ENCODE data around the gene AKT3. TPM values are rescaled to one million over a fixed set of nuclear protein-coding genes. Genes with fewer than 3 reads are reported as not detected.
A peak's percentile ranks its signal among the peaks of the same experiment; 100 is the strongest.

AKT3 gene
- polyA plus RNA-seq, 3 donors: 0.81 to 1.7 (median 1.4) TPM

- Histone ChIP-seq H3K27me3 (ENCODE audit: control insufficient read depth in 2 of 2, insufficient read depth in 2 of 2, low read length in 2 of 2) (no peaks in the 10 kb centered on the region), H3K4me1 (ENCODE audit: control insufficient read depth in 1 of 2, insufficient read depth in 2 of 2, low read length in 2 of 2) (peaks cover 10 to 55% of the 10 kb centered on the region in 2 donors), H3K4me3 (replicated peaks in 1 of 3; ENCODE audit: low read depth in 2 of 3, low read length in 3 of 3) (peak overlapping the region; percentile 33 to 59 (median 50)), H3K4me2 (replicated peaks; ENCODE audit: extremely low read depth, low read length, poor library complexity, severe bottlenecking) (peak overlapping the region; percentile 59), H3K36me3 (replicated peaks in 1 of 2; ENCODE audit: control insufficient read depth in 1 of 2, insufficient read depth in 2 of 2, low read length in 2 of 2) (no peaks in the 10 kb centered on the region), H3K9me3 (replicated peaks in 1 of 2; ENCODE audit: control insufficient read depth in 1 of 2, insufficient read depth in 1 of 2, low read length in 2 of 2) (no peaks in the 10 kb centered on the region), H3K27ac (ENCODE audit: low read depth in 1 of 2, low read length in 2 of 2) (peak overlapping the region in 1 of 2 donors; percentile 72), H4K20me1 (ENCODE audit: insufficient read depth, low read length) (no peaks in the 10 kb centered on the region), H3K9ac (ENCODE audit: insufficient read depth, low read length, poor library complexity, severe bottlenecking) (peak overlapping the region; percentile 7), H2AFZ (ENCODE audit: insufficient read depth, low read depth, low read length, poor library complexity, severe bottlenecking) (peak overlapping the region; percentile 67), H3K79me2 (ENCODE audit: insufficient read depth, low read length) (peaks cover 26% of the 10 kb centered on the region)
- Mint-ChIP-seq H3K9me3 (peaks cover 0 to 6% (median 1%) of the 10 kb centered on the region in 7 donors), H3K4me3 (peak overlapping the region; percentile 70 to 86), H3K27ac (peak overlapping the region in 6 of 7 donors; percentile 67 to 93 (median 85)), H3K36me3 (peaks cover 3% of the 10 kb centered on the region in 2 donors), H3K4me1 (peaks cover 49% of the 10 kb centered on the region), H3K27me3 (ENCODE audit: low read depth in 3 of 3) (peaks cover 0 to 2% (median 0%) of the 10 kb centered on the region in 3 donors)
- WGBS (ENCODE audit: insufficient coverage): 60% methylated on average over 5 of the region's 10 CpGs
- no peak for DNase-seq
- TF ChIP-seq, protein P1, sequence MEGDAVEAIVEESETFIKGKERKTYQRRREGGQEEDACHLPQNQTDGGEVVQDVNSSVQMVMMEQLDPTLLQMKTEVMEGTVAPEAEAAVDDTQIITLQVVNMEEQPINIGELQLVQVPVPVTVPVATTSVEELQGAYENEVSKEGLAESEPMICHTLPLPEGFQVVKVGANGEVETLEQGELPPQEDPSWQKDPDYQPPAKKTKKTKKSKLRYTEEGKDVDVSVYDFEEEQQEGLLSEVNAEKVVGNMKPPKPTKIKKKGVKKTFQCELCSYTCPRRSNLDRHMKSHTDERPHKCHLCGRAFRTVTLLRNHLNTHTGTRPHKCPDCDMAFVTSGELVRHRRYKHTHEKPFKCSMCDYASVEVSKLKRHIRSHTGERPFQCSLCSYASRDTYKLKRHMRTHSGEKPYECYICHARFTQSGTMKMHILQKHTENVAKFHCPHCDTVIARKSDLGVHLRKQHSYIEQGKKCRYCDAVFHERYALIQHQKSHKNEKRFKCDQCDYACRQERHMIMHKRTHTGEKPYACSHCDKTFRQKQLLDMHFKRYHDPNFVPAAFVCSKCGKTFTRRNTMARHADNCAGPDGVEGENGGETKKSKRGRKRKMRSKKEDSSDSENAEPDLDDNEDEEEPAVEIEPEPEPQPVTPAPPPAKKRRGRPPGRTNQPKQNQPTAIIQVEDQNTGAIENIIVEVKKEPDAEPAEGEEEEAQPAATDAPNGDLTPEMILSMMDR (IDR thresholded peaks at IDR 0.05): no peak
- intact Hi-C loops (cut with micrococcal nuclease): loop anchor here in 1 of 2 donors (5.0 kb wide), 1 partner anchor 34 kb away; no protein-coding TSS in a partner anchor
Measured at GRCh38 chr1:243713470-243714186, 136.4 kb downstream of the AKT3 start.

GRCh38 chr1:243712941-243713340, 137.1 kb downstream of the AKT3 start:
- H3K79me2 ChIP-seq (ENCODE audit: insufficient read depth, low read length): peaks cover 24% of the 10 kb centered on the region
- no peaks in the 10 kb centered on the region for H3K27me3 ChIP-seq (ENCODE audit: control insufficient read depth in 2 of 2, insufficient read depth in 2 of 2, low read length in 2 of 2)
- no peaks in the 10 kb centered on the region for H3K36me3 ChIP-seq (replicated peaks in 1 of 2; ENCODE audit: control insufficient read depth in 1 of 2, insufficient read depth in 2 of 2, low read length in 2 of 2)
- peaks cover 3% of the 10 kb centered on the region in 2 donors for H3K36me3 Mint-ChIP-seq
- TF ChIP-seq, protein P1 (IDR thresholded peaks at IDR 0.05): peak; percentile 52
- peak overlapping the region; percentile 7 for H3K9ac ChIP-seq (ENCODE audit: insufficient read depth, low read length, poor library complexity, severe bottlenecking)
- intact Hi-C loops (cut with micrococcal nuclease): loop anchor here in 1 of 2 donors (5.0 kb wide), 1 partner anchor 34 kb away; no protein-coding TSS in a partner anchor
- peaks cover 49% of the 10 kb centered on the region for H3K4me1 Mint-ChIP-seq
- WGBS (ENCODE audit: insufficient coverage): no CpG with 5 or more reads among the region's 5 CpGs
- H3K27me3 Mint-ChIP-seq (ENCODE audit: low read depth in 3 of 3): no peaks in the 10 kb centered on the region
- H3K4me3 ChIP-seq (replicated peaks in 1 of 3; ENCODE audit: low read depth in 2 of 3, low read length in 3 of 3): peak overlapping the region; percentile 33 to 59 (median 50)
- H3K4me2 ChIP-seq (replicated peaks; ENCODE audit: extremely low read depth, low read length, poor library complexity, severe bottlenecking): peak overlapping the region; percentile 59
- H3K27ac Mint-ChIP-seq: peak overlapping the region; percentile 67 to 93 (median 84)
- no peaks in the 10 kb centered on the region for H3K9me3 ChIP-seq (replicated peaks in 1 of 2; ENCODE audit: control insufficient read depth in 1 of 2, insufficient read depth in 1 of 2, low read length in 2 of 2)
- no peak for DNase-seq
- peak overlapping the region; percentile 67 for H2AFZ ChIP-seq (ENCODE audit: insufficient read depth, low read depth, low read length, poor library complexity, severe bottlenecking)
- peaks cover 10 to 55% of the 10 kb centered on the region in 2 donors for H3K4me1 ChIP-seq (ENCODE audit: control insufficient read depth in 1 of 2, insufficient read depth in 2 of 2, low read length in 2 of 2)
- no peaks in the 10 kb centered on the region for H4K20me1 ChIP-seq (ENCODE audit: insufficient read depth, low read length)
- H3K9me3 Mint-ChIP-seq: peaks cover 0 to 6% (median 0%) of the 10 kb centered on the region in 7 donors
- peak overlapping the region in 1 of 2 donors; percentile 72 for H3K27ac ChIP-seq (ENCODE audit: low read depth in 1 of 2, low read length in 2 of 2)
- peak overlapping the region; percentile 70 to 86 for H3K4me3 Mint-ChIP-seq

Measured in CD14-positive monocyte (primary cell).